Astrocyte of the cerebellum (primary cell): Measurements from ENCODE around the gene MKI67.

Experiments
- DNase-seq: peaks from one replicate; pipeline ENCODE4 v3.0.0-alpha.2; 2011; ENCODE audit warnings: low read depth
- H3K4me3 ChIP-seq: 2 replicates; pipeline ENCODE4 v1.5.1; 2011; ENCODE audit warnings: mild to moderate bottlenecking, low read depth, low read length, moderate library complexity
- CTCF ChIP-seq: IDR thresholded peaks from 2 replicates; pipeline ENCODE4 v1.5.1; 2012; ENCODE audit warnings: low read length, low read depth, moderate library complexity, mild to moderate bottlenecking; ENCODE audit errors: missing control alignments
- in situ Hi-C: cut with HindIII; loops from 2 replicates; pipeline ENCODE4 v1.10.0; 2017; ENCODE audit warnings: low sequenced_read_pairs

The MKI67 gene

GRCh38 chr10:128121750-128122412 lies 4.3 kb downstream of the MKI67 start:
- no peak for DNase-seq
- no peak for TF ChIP-seq CTCF
- in situ Hi-C loops: no loop called here
- no peak overlapping the region for H3K4me3 ChIP-seq

GRCh38 chr10:128116851-128117615 lies 9.2 kb downstream of the MKI67 start:
- in situ Hi-C loops: no loop called here
- TF ChIP-seq CTCF: peak; percentile 20
- H3K4me3 ChIP-seq: no peak overlapping the region
- no peak for DNase-seq

GRCh38 chr10:128116187-128116586 lies 10.0 kb downstream of the MKI67 start:
- no peak overlapping the region for H3K4me3 ChIP-seq
- no peak for TF ChIP-seq CTCF
- in situ Hi-C loops: no loop called here
- DNase-seq: no peak

- in situ Hi-C loops: no loop called here
- no peak for TF ChIP-seq CTCF
- H3K4me3 ChIP-seq: no peak overlapping the region
- no peak for DNase-seq
These were observed 10.9 kb downstream of the MKI67 start for GRCh38 chr10:128115356-128115755.

GRCh38 chr10:128114901-128115300 lies 11.3 kb downstream of the MKI67 start:
- no peak for TF ChIP-seq CTCF
- H3K4me3 ChIP-seq: no peak overlapping the region
- in situ Hi-C loops: no loop called here
- DNase-seq: no peak

GRCh38 chr10:128113026-128113425 lies 13.2 kb downstream of the MKI67 start:
- DNase-seq: no peak
- no peak overlapping the region for H3K4me3 ChIP-seq
- no peak for TF ChIP-seq CTCF
- in situ Hi-C loops: no loop called here
